K562 (cell line): ENCODE measurements around the gene C17orf113. TPM values are rescaled to one million over a fixed set of nuclear protein-coding genes. Genes with fewer than 3 reads are reported as not detected.

Source experiments
- ATAC-seq: fragments of 200-7000 bp; cut with Tn5 transposase; 3 replicates; pipeline ENCODE4 v1.9.1; 2020; ENCODE audit warnings: moderate library complexity
- BruUV-seq: library from RNA; stranded (reverse); fragments of 400-500 nt; replicated peaks from 2 replicates; lab custom pipeline; 2021; lab: Mats Ljungman, UMichigan
- CTCF ChIA-PET: fragments of 300-600 bp; formaldehyde crosslinking; extraction: SDS; loops from one replicate; lab custom pipeline; 2021; ENCODE audit warnings: low intra/inter-chr PET ratio; lab: Yijun Ruan, JAX
- POLR2A ChIA-PET: fragments of 300-600, 350-650 bp; sonication (Branson Sonifier 250); formaldehyde crosslinking; extraction: SDS; loops from one replicate; lab custom pipeline; 2021; ENCODE audit warnings: antibody characterized with exemption, inconsistent platforms; lab: Yijun Ruan, JAX
- DNase-seq, 4 experiments: peaks; one replicate each; pipeline versions ENCODE4 v3.0.0 to v3.0.0-alpha.2; 2011 to 2018; ENCODE audit warnings: low spot score in 3 of 4, mixed read lengths in 3 of 4; ENCODE audit errors: extremely low read depth in 1 of 4
- FAIRE-seq: peaks from 2 replicates; lab custom pipeline; 2011; peaks lifted over from hg19 to GRCh38; lab: Jason Lieb, UNC
- H2AFZ ChIP-seq: 2 replicates; pipeline ENCODE4 v1.6.0; 2011; ENCODE audit warnings: low read depth, low read length, control low read depth, inconsistent platforms
- H3K27ac ChIP-seq: fragments of 200-600 bp; 3 replicates; pipeline ENCODE4 v1.8.0; 2011; ENCODE audit warnings: low read depth, mild to moderate bottlenecking, control low read depth, inconsistent platforms, low read length, moderate library complexity, mixed read lengths; ENCODE audit errors: extremely low read depth
- H3K27me3 ChIP-seq, 2 experiments: fragments of 300-600 bp in 1 of 2; 2 replicates in 1 of 2; 3 replicates in 1 of 2; pipeline versions ENCODE4 v1.6.0 to v1.8.0; 2011; ENCODE audit warnings: inconsistent platforms in 2 of 2, low read length in 2 of 2, mild to moderate bottlenecking in 1 of 2, mixed read lengths in 1 of 2, moderate library complexity in 1 of 2; ENCODE audit not compliant: control insufficient read depth in 2 of 2, insufficient read depth in 2 of 2
- H3K36me3 ChIP-seq: fragments of 300-600 bp; 3 replicates; pipeline ENCODE4 v1.8.0; 2011; ENCODE audit warnings: mild to moderate bottlenecking, low read length, inconsistent platforms; ENCODE audit not compliant: control insufficient read depth, insufficient read depth
- H3K4me1 ChIP-seq, 2 experiments: fragments of 200-600 bp in 1 of 2; replicated peaks in 1 of 2; 2 replicates in 1 of 2; 3 replicates in 1 of 2; pipeline versions ENCODE4 v1.5.1 to v1.8.0; 2011; ENCODE audit warnings: inconsistent platforms in 2 of 2, low read length in 2 of 2, mild to moderate bottlenecking in 1 of 2, mixed read lengths in 1 of 2, moderate library complexity in 1 of 2; ENCODE audit not compliant: control insufficient read depth in 2 of 2, insufficient read depth in 2 of 2
- H3K4me2 ChIP-seq: 2 replicates; pipeline ENCODE4 v1.6.1; 2011; ENCODE audit warnings: low read length, control low read depth, inconsistent platforms, mixed read lengths; ENCODE audit not compliant: insufficient read depth
- H3K4me3 ChIP-seq: fragments of 200-600 bp; sonication (generic), shearing (Covaris generic); 2 replicates; pipeline ENCODE4 v1.5.1; 2016; ENCODE audit warnings: control low read depth, inconsistent platforms
- H3K79me2 ChIP-seq: fragments of 200-600 bp; 3 replicates; pipeline ENCODE4 v1.8.0; 2011; ENCODE audit warnings: low read length, inconsistent platforms; ENCODE audit not compliant: control insufficient read depth, insufficient read depth
- H3K9ac ChIP-seq, 2 experiments: 2 replicates each; pipeline versions ENCODE4 v1.6.0 to v1.6.1; 2011; ENCODE audit warnings: low read depth in 2 of 2, low read length in 2 of 2, control low read depth in 1 of 2, inconsistent platforms in 1 of 2, mild to moderate bottlenecking in 1 of 2, mixed read lengths in 1 of 2; ENCODE audit not compliant: insufficient read depth in 1 of 2
- H3K9me1 ChIP-seq: one replicate; pipeline ENCODE4 v1.6.0; 2011; ENCODE audit warnings: inconsistent platforms, mild to moderate bottlenecking, low read length, moderate library complexity; ENCODE audit not compliant: control insufficient read depth, insufficient read depth
- H3K9me3 ChIP-seq: replicated peaks from 2 replicates; pipeline ENCODE4 v1.5.1; 2011; ENCODE audit warnings: low read depth, low read length, inconsistent platforms; ENCODE audit not compliant: control insufficient read depth, insufficient read depth
- H4K20me1 ChIP-seq: replicated peaks from 2 replicates; pipeline ENCODE4 v1.6.1; 2011; ENCODE audit warnings: low read length, inconsistent platforms, mixed read lengths; ENCODE audit not compliant: control insufficient read depth, insufficient read depth
- FOXP1 ChIP-seq: sonication (generic); formaldehyde crosslinking; IDR thresholded peaks from 2 replicates; pipeline ENCODE4 v1.8.0; 2022; ENCODE audit warnings: mild to moderate bottlenecking, missing genetic modification reagents
- FOXP4 ChIP-seq: sonication (generic); formaldehyde crosslinking; IDR thresholded peaks from 2 replicates; pipeline ENCODE4 v1.8.0; 2022; ENCODE audit warnings: mild to moderate bottlenecking, missing genetic modification reagents, borderline replicate concordance
- JUNB ChIP-seq: fragments of 450-650 bp; formaldehyde crosslinking; conservative IDR thresholded peaks from 2 replicates; pipeline ENCODE4 v1.4.0; 2020; ENCODE audit warnings: mild to moderate bottlenecking
- L3MBTL2 ChIP-seq: fragments of 450-650 bp; IDR thresholded peaks from 2 replicates; pipeline ENCODE4 v1.6.1; 2016; ENCODE audit warnings: mild to moderate bottlenecking, moderate library complexity
- MAFF ChIP-seq: IDR thresholded peaks from 2 replicates; pipeline ENCODE4 v1.6.1; 2012; ENCODE audit warnings: low read length, improper control_type of control experiment
- MBD1 ChIP-seq: fragments of 250-450 bp; sonication (Bioruptor Pico); IDR thresholded peaks from 2 replicates; pipeline ENCODE4 v1.8.0; 2022; ENCODE audit warnings: inconsistent platforms
- THRAP3 ChIP-seq: fragments of 450-650 bp; IDR thresholded peaks from 2 replicates; pipeline ENCODE4 v1.6.1; 2016; ENCODE audit warnings: mild to moderate bottlenecking, inconsistent platforms, borderline replicate concordance
- ZNF212 ChIP-seq: fragments of 450-650 bp; formaldehyde crosslinking; IDR thresholded peaks from 2 replicates; pipeline ENCODE4 v1.4.0; 2020; ENCODE audit warnings: mild to moderate bottlenecking
- ZNF696 ChIP-seq: fragments of 250-450 bp; sonication (Bioruptor Pico); conservative IDR thresholded peaks from 2 replicates; pipeline ENCODE4 v1.4.0; 2020; ENCODE audit warnings: mild to moderate bottlenecking, moderate library complexity
- WGBS: fragments of 100-300 bp; shearing (Covaris generic); methylation state at CpG from one replicate; pipeline ENCODE4 v1.1.6; 2016; ENCODE audit warnings: low coverage, mixed read lengths; ENCODE audit not compliant: insufficient coverage; ENCODE audit errors: missing lambda C conversion rate; 5-methylcytosine and 5-hydroxymethylcytosine counted together
- in situ Hi-C: fragments of 300-500 bp; cut with MboI; formaldehyde crosslinking; loops from 4 replicates; pipeline ENCODE4 v1.15.0; 2018; ENCODE audit warnings: inconsistent platforms, mixed read lengths
- intact Hi-C: fragments of 100-400 bp; cut with micrococcal nuclease; formaldehyde crosslinking; loops from 2 replicates; pipeline ENCODE4 v1.14.2; 2022
- polyA plus RNA-seq, 8 experiments: library from polyadenylated mRNA; depleted of rRNA in 4 of 8; stranded (reverse) in 5 of 8; unstranded in 3 of 8; fragments of >200 nt; fragmentation: Nextera tagmentation in 2 of 8; fragmentation: Illumina TruSeq in 1 of 8; extraction: Ambion mirVana in 2 of 8; extraction: Trizol in 1 of 8; gene quantifications; 2 replicates each; pipeline versions ENCODE4 v1.2.1 to v1.2.3, GENCODE V29; 2011 to 2014; ENCODE audit warnings: inconsistent platforms in 1 of 8, missing spikeins in 1 of 8
- total RNA-seq, 7 experiments: library from RNA; depleted of rRNA in 6 of 7; stranded (reverse); fragments of >200 nt in 6 of 7; fragmentation: Illumina TruSeq in 2 of 7; extraction: Trizol in 2 of 7; gene quantifications; 2 replicates each; pipeline versions ENCODE4 v1.2.1 to v1.2.3, GENCODE V29; 2011 to 2021; ENCODE audit warnings: low replicate concordance in 1 of 7

The C17orf113 gene
- total and polyA plus RNA-seq, 9 of the 15 experiments (the other 6 are each of a cell fraction or from before 2014, with no cell fraction given): 0.10 to 1.2 (median 0.31) TPM

GRCh38 chr17:42090964-42091790 is 40.8 kb upstream of the C17orf113 start (continued):
- TF ChIP-seq FOXP4 (CRISPR knock-in tag) (no peak), L3MBTL2 (no peak; the same call in 1 of the 2 replicates), THRAP3 (no peak), FOXP1 (CRISPR knock-in tag) (no peak), MAFF (no peak), JUNB (CRISPR knock-in tag) (no peak), ZNF212 (CRISPR knock-in tag) (no peak)

GRCh38 chr17:42088736-42089135 is 38.3 kb upstream of the C17orf113 start:
- WGBS: 36% methylated on average over 8 of the region's 8 CpGs
- CTCF ChIA-PET: no interaction called here

More at GRCh38 chr17:42088736-42089135, 38.3 kb upstream of the C17orf113 start:
- TF ChIP-seq MBD1 (CRISPR knock-in tag) (no peak), ZNF696 (CRISPR knock-in tag) (no peak)
- no peaks in the 10 kb centered on the region for H3K9me3 ChIP-seq
- H3K36me3 ChIP-seq: no peaks in the 10 kb centered on the region
- in situ Hi-C loops: no loop called here
- no TSS peak for BruUV-seq
- peaks cover 17 to 23% of the 10 kb centered on the region in 2 experiments for H3K4me1 ChIP-seq
- peaks cover 0 to 9% of the 10 kb centered on the region in 2 experiments; a peak in 1 of 5 replicates for H3K27me3 ChIP-seq
- no peaks in the 10 kb centered on the region for H4K20me1 ChIP-seq
- no peak overlapping the region for H3K9ac ChIP-seq
- no peak for FAIRE-seq
- ATAC-seq: no peak
- no peak overlapping the region for H2AFZ ChIP-seq
- H3K4me2 ChIP-seq: no peak overlapping the region
- H3K27ac ChIP-seq: no peak overlapping the region
- H3K79me2 ChIP-seq: no peaks in the 10 kb centered on the region
- intact Hi-C loops: no loop called here
- DNase-seq: no peak
- POLR2A ChIA-PET: interaction anchor here (0.6 to 1.1 kb wide), 2 partner anchors 18 to 20 kb away, joined by 3 read pairs; no protein-coding TSS in a partner anchor
- no peaks in the 10 kb centered on the region for H3K9me1 ChIP-seq
- H3K4me3 ChIP-seq: no peak overlapping the region
